Common myeloid progenitor, CD34-positive (primary cell): ENCODE measurements around the gene TMEM139. TPM values are rescaled to one million over a fixed set of nuclear protein-coding genes. Genes with fewer than 3 reads are reported as not detected.

Experiments used
- CTCF ChIA-PET: fragments of 350-600 bp; sonication (Branson Sonifier 250); formaldehyde crosslinking; loops from one replicate; lab custom pipeline; 2021; ENCODE audit warnings: antibody characterized with exemption; lab: Charles Lee
- POLR2A ChIA-PET: fragments of 350-600 bp; sonication (Branson Sonifier 250); formaldehyde crosslinking; loops from one replicate; lab custom pipeline; 2021; ENCODE audit warnings: antibody characterized with exemption; lab: Charles Lee
- DNase-seq, 3 donors: peaks; one replicate each; pipeline versions ENCODE4 v3.0.0 to v3.0.0-alpha.2; 2013
- H3K27ac ChIP-seq, 2 experiments: 1 replicate in 1 of 2; 2 replicates in 1 of 2; pipeline ENCODE4 v1.7.0; 2013; ENCODE audit warnings: inconsistent platforms in 2 of 2, low read length in 2 of 2, mild to moderate bottlenecking in 2 of 2, low read depth in 1 of 2, moderate library complexity in 1 of 2; ENCODE audit not compliant: severe bottlenecking in 2 of 2, insufficient read depth in 1 of 2, poor library complexity in 1 of 2
- H3K27me3 ChIP-seq, 5 experiments: replicated peaks in 2 of 5; 1 replicate in 3 of 5; 2 replicates in 2 of 5; pipeline versions ENCODE4 v1.6.1 to v1.7.0; 2013; ENCODE audit warnings: low read length in 4 of 5, mild to moderate bottlenecking in 2 of 5, moderate library complexity in 2 of 5, inconsistent platforms in 1 of 5; ENCODE audit not compliant: insufficient read depth in 5 of 5, control insufficient read depth in 4 of 5
- H3K36me3 ChIP-seq, 4 experiments: 1 replicate in 2 of 4; 2 replicates in 2 of 4; pipeline versions ENCODE4 v1.6.1 to v1.7.0; 2013; ENCODE audit warnings: low read length in 3 of 4, control low read depth in 1 of 4, mild to moderate bottlenecking in 1 of 4; ENCODE audit not compliant: control insufficient read depth in 4 of 4, insufficient read depth in 4 of 4
- H3K4me1 ChIP-seq, 4 experiments: 1 replicate in 3 of 4; 2 replicates in 1 of 4; pipeline versions ENCODE4 v1.6.1 to v1.7.1; 2013; ENCODE audit warnings: low read length in 3 of 4, mild to moderate bottlenecking in 3 of 4, control low read depth in 1 of 4, inconsistent platforms in 1 of 4, moderate library complexity in 1 of 4; ENCODE audit not compliant: control insufficient read depth in 4 of 4, insufficient read depth in 4 of 4; ENCODE audit errors: control extremely low read depth in 1 of 4
- H3K4me3 ChIP-seq, 7 experiments: 1 replicate in 4 of 7; 2 replicates in 3 of 7; pipeline versions ENCODE4 v1.5.1 to v1.7.0; 2013; ENCODE audit warnings: mild to moderate bottlenecking in 7 of 7, low read length in 6 of 7, moderate library complexity in 6 of 7, inconsistent platforms in 2 of 7, low read depth in 2 of 7, control low read depth in 1 of 7; ENCODE audit not compliant: insufficient read depth in 4 of 7, control insufficient read depth in 1 of 7; ENCODE audit errors: extremely low read depth in 1 of 7
- H3K9me3 ChIP-seq, 5 experiments: 1 replicate in 4 of 5; 2 replicates in 1 of 5; pipeline versions ENCODE4 v1.6.1 to v1.7.1; 2013; ENCODE audit warnings: low read length in 4 of 5, mild to moderate bottlenecking in 2 of 5, inconsistent platforms in 1 of 5, low read depth in 1 of 5, moderate library complexity in 1 of 5; ENCODE audit not compliant: control insufficient read depth in 4 of 5, insufficient read depth in 2 of 5; ENCODE audit errors: control extremely low read depth in 1 of 5
- WGBS: methylation state at CpG from one replicate; pipeline ENCODE4 v1.1.5; 2013; ENCODE audit not compliant: insufficient coverage; 5-methylcytosine and 5-hydroxymethylcytosine counted together
- polyA plus RNA-seq: library from polyadenylated mRNA; unstranded; fragments of 120-200 nt; gene quantifications from one replicate; pipeline ENCODE4 v1.2.1, GENCODE V29; 2013

Gene TMEM139
- 0.13 TPM for polyA plus RNA-seq

DNA sequence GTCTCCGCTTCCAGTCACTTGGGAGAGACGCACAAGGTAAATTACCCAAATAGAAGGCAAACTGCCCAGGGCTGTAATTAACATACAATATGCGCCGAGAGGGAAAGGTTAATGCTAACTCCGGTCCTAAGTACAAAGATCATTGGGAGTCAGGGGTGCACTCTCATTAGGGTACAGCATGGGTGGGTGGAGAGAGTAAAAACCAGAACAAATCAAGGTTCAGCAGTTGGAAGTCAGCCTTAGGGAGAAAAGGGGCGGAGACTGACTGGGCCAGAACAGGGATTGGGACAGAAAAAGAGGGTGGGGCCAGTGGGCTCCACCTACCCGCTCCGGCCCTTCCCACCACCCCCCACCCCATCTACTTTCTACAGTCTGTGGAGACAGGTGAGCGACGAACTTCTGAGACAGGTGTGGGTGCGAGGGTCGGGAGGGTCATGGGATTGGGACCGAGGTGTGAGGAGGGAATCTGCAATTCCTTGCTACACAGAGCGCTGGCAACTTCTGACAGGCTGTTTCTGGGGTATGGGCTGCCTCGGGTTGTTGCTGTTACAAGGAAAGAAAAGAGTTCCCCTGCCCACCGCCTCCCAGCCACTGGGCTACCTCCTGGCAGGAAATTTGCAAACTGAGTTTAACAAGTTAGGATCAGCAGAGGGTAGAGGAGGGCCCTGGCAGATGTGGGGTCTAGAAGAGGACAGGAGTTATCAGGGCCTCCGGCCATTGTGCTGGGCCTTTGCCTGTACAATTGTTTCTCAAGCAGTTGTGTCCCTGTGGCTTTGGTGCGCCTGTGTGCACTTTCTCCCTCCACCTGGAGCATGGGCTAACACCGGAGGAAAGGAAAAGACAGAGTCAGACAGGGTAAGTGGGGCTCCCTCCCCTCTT is at the start of gene TMEM139:
TMEM139 (plus strand) TSS at position 368 of the 879 bp plus-strand sequence. CDS start 1,000 bp downstream, outside the sequence.
- H3K36me3 ChIP-seq: peaks cover 0 to 5% (median 0%) of the 10 kb centered on the region in 4 experiments
- ChIA-PET CTCF (no interaction called here), POLR2A (no interaction called here)
- peaks cover 7 to 22% (median 16%) of the 10 kb centered on the region in 4 experiments for H3K4me1 ChIP-seq
- no peak within 1 kb of the TSS for H3K4me3 ChIP-seq
- no peak for DNase-seq
- WGBS: 97% methylated on average over 16 of the region's 19 CpGs
- no peaks in the 10 kb centered on the region for H3K27me3 ChIP-seq
- H3K27ac ChIP-seq: no peak within 1 kb of the TSS
- H3K9me3 ChIP-seq: peaks cover 0 to 3% (median 0%) of the 10 kb centered on the region in 5 experiments

DNA sequence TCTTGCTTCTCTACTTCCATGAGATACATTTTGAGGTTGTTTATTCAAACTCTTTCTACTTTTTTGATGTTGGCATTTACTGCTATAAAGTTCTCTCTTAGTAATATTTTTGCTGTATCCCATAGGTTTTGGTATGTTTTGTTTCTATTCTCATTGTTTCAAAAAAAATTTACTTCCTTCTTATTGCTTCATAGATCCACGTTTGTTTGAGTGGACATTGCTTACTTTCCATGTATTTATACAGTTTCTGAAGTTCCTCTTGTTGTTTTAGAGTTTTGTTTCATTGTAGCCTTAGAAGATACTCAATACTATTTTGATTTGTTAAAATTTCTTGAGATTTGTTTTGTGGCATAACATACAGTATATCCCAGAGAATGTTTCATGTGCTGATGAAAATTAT is 49.2 kb upstream of the TMEM139 start:
- Histone ChIP-seq H3K4me3 (no peak overlapping the region), H3K27me3 (no peaks in the 10 kb centered on the region), H3K27ac (no peak overlapping the region), H3K36me3 (no peaks in the 10 kb centered on the region), H3K4me1 (peaks cover 4 to 15% (median 9%) of the 10 kb centered on the region in 4 experiments), H3K9me3 (peaks cover 0 to 12% (median 3%) of the 10 kb centered on the region in 5 experiments)
- DNase-seq: no peak
- no CpG with 5 or more reads among the region's 1 CpG for WGBS
- ChIA-PET POLR2A (no interaction called here), CTCF (interaction anchor here (1.3 kb wide), 1 partner anchor 227 kb away, joined by 4 read pairs; no protein-coding TSS in a partner anchor)

DNA sequence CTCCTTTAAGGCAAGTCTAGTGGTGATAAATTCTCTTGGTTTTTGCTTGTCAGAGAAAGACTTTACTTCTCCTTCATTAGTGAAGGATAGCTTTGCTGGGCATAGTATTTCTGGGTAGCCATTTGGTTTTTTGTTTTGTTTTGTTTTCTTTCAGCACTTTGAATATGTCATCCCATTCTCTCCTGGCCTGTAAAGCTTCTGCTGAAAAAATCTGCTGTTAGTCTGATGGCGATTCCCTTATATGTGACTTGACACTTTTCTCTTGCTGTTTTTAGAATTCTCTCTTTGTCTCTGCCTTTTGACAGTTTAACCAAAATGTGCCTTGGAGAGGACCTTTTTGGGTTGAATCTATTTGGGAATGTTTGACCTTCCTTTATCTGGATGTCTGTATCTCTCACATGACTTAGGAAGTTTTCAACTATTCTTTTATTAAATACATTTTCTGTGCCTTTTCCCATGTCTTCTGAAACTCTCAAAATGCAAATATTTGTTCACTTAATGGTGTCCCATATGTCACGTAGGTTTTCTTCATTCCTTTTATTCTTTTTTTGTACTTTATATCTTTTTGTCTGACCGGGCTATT is 48.3 kb upstream of the TMEM139 start:
- peaks cover 0 to 12% (median 3%) of the 10 kb centered on the region in 5 experiments for H3K9me3 ChIP-seq
- H3K4me3 ChIP-seq: no peak overlapping the region
- H3K27ac ChIP-seq: no peak overlapping the region
- CTCF ChIA-PET: interaction anchor here (0.6 to 8.7 kb wide), 4 partner anchors 66 to 228 kb away, joined by 3 to 108 read pairs (median 4); no protein-coding TSS in a partner anchor
- 88% methylated on average over 1 of the region's 3 CpGs for WGBS
- DNase-seq: no peak
- POLR2A ChIA-PET: no interaction called here
- H3K27me3 ChIP-seq: no peaks in the 10 kb centered on the region
- no peaks in the 10 kb centered on the region for H3K36me3 ChIP-seq
- peaks cover 4 to 18% (median 9%) of the 10 kb centered on the region in 4 experiments for H3K4me1 ChIP-seq

DNA sequence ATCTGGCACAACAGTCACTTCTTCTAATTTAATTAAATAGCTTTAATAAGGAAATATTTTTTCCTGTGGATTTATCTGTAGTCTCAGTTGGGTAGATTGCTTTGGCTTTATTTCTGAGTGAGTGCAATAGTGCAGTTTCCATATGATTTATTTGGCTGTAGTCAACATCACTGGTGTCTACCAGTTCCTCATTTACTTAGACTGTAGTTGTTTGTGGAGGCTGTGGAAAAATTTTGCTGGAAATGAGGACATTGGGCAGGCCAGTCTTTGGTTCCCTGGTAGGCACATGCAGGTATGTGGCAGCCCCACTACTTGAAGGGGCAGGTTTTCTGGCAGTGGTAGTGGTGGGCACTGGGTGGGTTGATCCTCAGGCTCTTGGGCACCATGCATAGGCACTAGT is 47.4 kb upstream of the TMEM139 start:
- Histone ChIP-seq H3K9me3 (peaks cover 0 to 12% (median 3%) of the 10 kb centered on the region in 5 experiments), H3K4me1 (peaks cover 4 to 18% (median 9%) of the 10 kb centered on the region in 4 experiments), H3K4me3 (no peak overlapping the region), H3K27ac (no peak overlapping the region), H3K27me3 (no peaks in the 10 kb centered on the region), H3K36me3 (no peaks in the 10 kb centered on the region)
- ChIA-PET POLR2A (no interaction called here), CTCF (interaction anchor here (0.6 to 8.7 kb wide), 3 partner anchors 65 to 106 kb away, joined by 3 to 108 read pairs (median 3); no protein-coding TSS in a partner anchor)
- DNase-seq: no peak

DNA sequence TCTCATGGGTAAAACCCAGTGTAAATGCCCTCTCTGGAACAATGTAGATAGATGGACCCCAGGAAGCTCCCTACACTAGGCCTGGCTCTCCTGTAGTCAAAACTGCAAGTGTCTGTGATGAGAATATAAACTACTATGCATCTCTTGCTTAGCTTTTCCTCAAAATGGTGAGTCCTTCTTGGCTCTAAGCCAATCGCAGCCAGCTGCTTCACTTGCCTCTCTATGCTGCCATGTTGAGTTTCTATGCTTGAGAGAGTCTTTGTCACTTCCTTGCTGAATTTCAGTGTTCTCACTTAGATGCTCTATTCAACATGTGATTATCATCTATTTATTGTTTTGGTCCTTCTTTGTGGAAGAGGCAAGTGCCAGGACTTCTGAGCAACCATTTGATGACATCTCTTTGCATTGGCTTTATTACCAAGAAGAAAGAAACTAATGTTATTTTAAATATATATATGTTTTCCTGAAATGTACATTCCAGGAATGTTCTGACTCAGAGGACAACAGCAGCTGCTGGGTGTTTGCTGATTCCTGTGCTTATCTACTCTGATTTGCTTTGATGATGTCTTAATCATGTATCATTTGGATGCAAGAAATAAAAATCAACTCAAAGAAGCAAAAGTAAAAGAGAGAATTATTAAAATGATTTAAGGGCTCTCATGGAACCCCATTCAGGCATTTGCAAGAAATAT is 46.3 kb upstream of the TMEM139 start:
- POLR2A ChIA-PET: no interaction called here

DNA sequence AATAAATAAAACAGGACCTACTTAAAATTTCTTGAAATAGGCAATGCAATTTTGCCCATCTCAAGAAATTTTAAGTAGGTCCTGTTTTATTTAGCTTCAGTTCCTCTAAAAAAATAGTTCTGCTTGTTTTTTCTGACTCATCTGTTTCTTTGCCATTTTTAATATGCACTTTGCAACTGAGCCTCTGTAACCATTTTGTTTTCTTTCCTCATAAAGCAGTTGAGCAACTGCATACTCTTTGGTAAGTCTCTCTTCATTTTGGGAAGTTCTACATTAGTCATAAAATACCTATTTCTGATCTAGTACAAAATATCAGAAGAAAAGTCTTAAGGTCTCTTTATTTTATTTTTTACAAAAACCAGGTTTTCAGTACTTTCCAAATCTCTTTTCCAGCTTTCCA is 44.9 kb upstream of the TMEM139 start:
- H3K27ac ChIP-seq: no peak overlapping the region
- no peaks in the 10 kb centered on the region for H3K27me3 ChIP-seq
- DNase-seq: peak in 2 of 3 donors; percentile 57 to 60

More for the DNA sequence above, 46.3 kb upstream of the TMEM139 start:
- Histone ChIP-seq H3K27me3 (no peaks in the 10 kb centered on the region), H3K36me3 (peaks cover 0 to 2% (median 0%) of the 10 kb centered on the region in 4 experiments), H3K4me1 (peaks cover 4 to 18% (median 9%) of the 10 kb centered on the region in 4 experiments), H3K9me3 (peaks cover 0 to 12% (median 3%) of the 10 kb centered on the region in 5 experiments), H3K4me3 (no peak overlapping the region), H3K27ac (no peak overlapping the region)
- WGBS: no CpG with 5 or more reads among the region's 1 CpG
- CTCF ChIA-PET: interaction anchor here (1.0 to 8.7 kb wide), 7 partner anchors 10 to 178 kb away, joined by 3 to 108 read pairs (median 15); partner anchors contain the start of gene TAS2R40
- DNase-seq: no peak

More for the DNA sequence above, 44.9 kb upstream of the TMEM139 start:
- peaks cover 0 to 12% (median 3%) of the 10 kb centered on the region in 5 experiments for H3K9me3 ChIP-seq
- peaks cover 0 to 2% (median 0%) of the 10 kb centered on the region in 4 experiments for H3K36me3 ChIP-seq
- ChIA-PET POLR2A (interaction anchor here (0.6 kb wide), 1 partner anchor 494 kb away, joined by 3 read pairs; no protein-coding TSS in a partner anchor), CTCF (interaction anchor here (0.7 to 8.7 kb wide), 46 partner anchors 8 to 264 kb away, joined by 3 to 108 read pairs (median 4); partner anchors contain the start of genes CASP2, CLCN1 and GSTK1)
- H3K4me3 ChIP-seq: no peak overlapping the region
- H3K4me1 ChIP-seq: peaks cover 4 to 22% (median 9%) of the 10 kb centered on the region in 4 experiments
